ENCODE results near the gene TBC1D14.

The TBC1D14 gene

DNA sequence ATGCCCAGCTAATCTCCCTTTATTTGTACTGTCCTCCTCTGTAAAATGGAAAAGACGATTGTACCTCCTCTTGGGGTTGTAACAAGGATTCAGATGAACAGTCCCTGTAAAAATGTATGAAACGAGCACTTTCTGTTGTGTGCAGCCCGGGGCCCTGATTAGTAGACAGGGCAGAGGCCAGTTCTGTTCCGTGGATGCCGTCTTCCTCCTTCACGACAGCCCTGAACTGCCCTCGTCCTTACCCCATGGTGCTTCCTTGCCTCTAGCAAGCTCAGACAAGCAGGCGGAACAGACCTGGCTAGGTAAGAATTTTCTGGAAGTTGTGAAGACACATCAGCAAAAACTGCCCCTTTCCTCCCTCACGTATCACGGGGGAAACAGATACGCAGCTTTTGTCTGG lies 111.2 kb downstream of the TBC1D14 start:
- Histone ChIP-seq H3K4me1 (ENCODE audit: insufficient read depth, insufficient read length) (peaks cover 16% of the 10 kb centered on the region), H3K9me3 (ENCODE audit: insufficient read depth, low read length) (no peaks in the 10 kb centered on the region), H3K27me3 (ENCODE audit: insufficient read depth, insufficient read length) (no peaks in the 10 kb centered on the region), H3K4me3 (ENCODE audit: insufficient read length, low read depth) (no peak overlapping the region), H3K36me3 (ENCODE audit: insufficient read depth, insufficient read length, low read length) (peaks cover 81% of the 10 kb centered on the region), H3K9ac (ENCODE audit: insufficient read length, low read depth) (no peak overlapping the region)
- DNase-seq (ENCODE audit: low read depth, low spot score) = no peak
- TF ChIP-seq ZNF274 (IDR thresholded peaks at IDR 0.05; ENCODE audit: low read depth, low read length) (no peak), SUZ12 (IDR thresholded peaks at IDR 0.05; ENCODE audit: extremely low read depth, insufficient read depth, insufficient read length) (no peak), YY1 (IDR thresholded peaks at IDR 0.05; ENCODE audit: insufficient read depth, insufficient read length) (no peak)

DNA sequence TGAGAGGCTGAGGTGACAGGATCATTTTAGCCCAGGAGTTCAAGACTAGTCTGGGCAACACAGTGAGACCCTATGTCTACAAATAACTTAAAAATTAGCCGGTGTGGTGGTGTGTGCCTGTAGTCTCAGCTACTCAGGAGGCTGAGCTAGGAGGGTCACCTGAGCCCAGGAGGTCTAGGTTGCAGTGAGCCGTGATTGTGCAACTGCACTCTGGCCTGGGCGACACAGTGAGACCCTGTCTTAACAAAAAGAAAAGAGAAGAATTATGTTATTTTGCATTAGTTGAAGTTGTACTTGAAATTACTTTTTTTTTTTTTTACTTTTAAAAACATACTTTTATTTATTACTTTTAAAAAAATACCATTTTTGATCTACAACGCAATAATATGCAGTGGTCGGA lies 111.7 kb downstream of the TBC1D14 start:
- no peak for TF ChIP-seq ZNF274 (IDR thresholded peaks at IDR 0.05; ENCODE audit: low read depth, low read length)
- TF ChIP-seq YY1 (IDR thresholded peaks at IDR 0.05; ENCODE audit: insufficient read depth, insufficient read length) = no peak
- TF ChIP-seq SUZ12 (IDR thresholded peaks at IDR 0.05; ENCODE audit: extremely low read depth, insufficient read depth, insufficient read length) = no peak
- Histone ChIP-seq H3K9ac (ENCODE audit: insufficient read length, low read depth) (no peak overlapping the region), H3K4me1 (ENCODE audit: insufficient read depth, insufficient read length) (peaks cover 16% of the 10 kb centered on the region), H3K36me3 (ENCODE audit: insufficient read depth, insufficient read length, low read length) (peaks cover 81% of the 10 kb centered on the region), H3K27me3 (ENCODE audit: insufficient read depth, insufficient read length) (no peaks in the 10 kb centered on the region), H3K9me3 (ENCODE audit: insufficient read depth, low read length) (no peaks in the 10 kb centered on the region), H3K4me3 (ENCODE audit: insufficient read length, low read depth) (no peak overlapping the region)
- no peak for DNase-seq (ENCODE audit: low read depth, low spot score)

DNA sequence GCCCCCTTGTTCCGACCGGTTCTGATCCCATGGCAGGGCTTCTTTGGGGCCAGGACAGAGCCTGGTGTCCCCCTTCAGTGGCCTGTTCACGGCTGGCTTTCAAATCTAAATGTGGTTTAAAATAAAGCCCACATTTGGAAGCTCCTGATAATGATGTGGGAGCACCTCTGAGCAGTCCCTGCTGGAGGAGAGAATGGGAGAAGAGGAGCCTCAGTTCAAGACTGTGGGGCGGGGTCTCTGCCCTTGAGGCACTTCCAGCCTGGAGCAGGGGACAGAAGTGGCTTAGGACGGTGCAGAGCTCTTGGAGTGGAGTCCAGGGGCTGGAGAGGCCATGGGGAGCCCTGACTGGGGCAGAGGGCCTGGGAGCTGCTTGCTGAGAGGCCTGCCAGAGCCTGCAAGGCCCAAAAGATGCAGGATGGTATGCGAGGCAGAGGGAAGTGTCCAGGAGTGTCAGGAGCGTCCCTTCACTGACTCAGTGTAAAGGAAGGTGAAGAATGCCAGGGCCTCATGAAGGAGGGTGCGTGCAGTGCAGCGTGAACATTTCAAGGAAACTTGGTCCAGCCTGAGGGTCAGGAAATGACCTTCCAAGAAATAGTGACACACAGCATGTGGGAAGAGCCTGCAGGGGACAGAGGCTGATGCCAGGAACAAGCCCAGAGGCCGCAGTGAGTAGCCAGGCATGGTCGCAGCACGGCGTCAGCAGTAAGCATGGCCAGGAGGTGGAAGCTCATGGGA lies 112.5 kb downstream of the TBC1D14 start:
- Histone ChIP-seq H3K27me3 (ENCODE audit: insufficient read depth, insufficient read length) (no peaks in the 10 kb centered on the region), H3K36me3 (ENCODE audit: insufficient read depth, insufficient read length, low read length) (peaks cover 79% of the 10 kb centered on the region), H3K4me1 (ENCODE audit: insufficient read depth, insufficient read length) (peaks cover 16% of the 10 kb centered on the region), H3K9ac (ENCODE audit: insufficient read length, low read depth) (no peak overlapping the region), H3K9me3 (ENCODE audit: insufficient read depth, low read length) (no peaks in the 10 kb centered on the region), H3K4me3 (ENCODE audit: insufficient read length, low read depth) (no peak overlapping the region)
- no peak for DNase-seq (ENCODE audit: low read depth, low spot score)
- no peak for TF ChIP-seq ZNF274 (IDR thresholded peaks at IDR 0.05; ENCODE audit: low read depth, low read length)
- no peak for TF ChIP-seq YY1 (IDR thresholded peaks at IDR 0.05; ENCODE audit: insufficient read depth, insufficient read length)
- no peak for TF ChIP-seq SUZ12 (IDR thresholded peaks at IDR 0.05; ENCODE audit: extremely low read depth, insufficient read depth, insufficient read length)

DNA sequence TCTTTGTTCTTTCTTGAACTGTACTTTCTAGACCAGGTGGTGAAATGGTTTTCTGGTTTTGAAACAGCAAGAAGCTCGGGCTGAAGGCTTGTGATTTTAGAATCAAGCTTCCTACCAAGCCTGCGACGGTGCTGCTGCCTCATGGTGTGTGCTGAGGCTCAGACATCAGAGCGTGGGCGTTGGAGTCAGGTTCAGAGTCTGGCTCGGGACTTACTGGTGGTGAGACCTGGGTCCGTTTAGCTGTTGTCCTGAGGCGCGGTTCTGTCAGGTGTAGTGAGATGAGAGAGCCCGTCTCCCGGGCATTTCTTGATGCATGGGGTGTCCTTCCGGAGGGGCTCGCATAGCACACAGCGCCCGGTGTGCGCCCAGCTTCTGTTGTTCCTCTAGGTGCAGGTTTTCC lies 113.9 kb downstream of the TBC1D14 start:
- peaks cover 16% of the 10 kb centered on the region for H3K4me1 ChIP-seq (ENCODE audit: insufficient read depth, insufficient read length)
- DNase-seq (ENCODE audit: low read depth, low spot score) = no peak
- peaks cover 76% of the 10 kb centered on the region for H3K36me3 ChIP-seq (ENCODE audit: insufficient read depth, insufficient read length, low read length)
- no peak overlapping the region for H3K4me3 ChIP-seq (ENCODE audit: insufficient read length, low read depth)
- no peak overlapping the region for H3K9ac ChIP-seq (ENCODE audit: insufficient read length, low read depth)
- no peaks in the 10 kb centered on the region for H3K27me3 ChIP-seq (ENCODE audit: insufficient read depth, insufficient read length)
- no peaks in the 10 kb centered on the region for H3K9me3 ChIP-seq (ENCODE audit: insufficient read depth, low read length)
- TF ChIP-seq SUZ12 (IDR thresholded peaks at IDR 0.05; ENCODE audit: extremely low read depth, insufficient read depth, insufficient read length) (no peak), ZNF274 (IDR thresholded peaks at IDR 0.05; ENCODE audit: low read depth, low read length) (no peak), YY1 (IDR thresholded peaks at IDR 0.05; ENCODE audit: insufficient read depth, insufficient read length) (no peak)

- peaks cover 16% of the 10 kb centered on the region for H3K4me1 ChIP-seq (ENCODE audit: insufficient read depth, insufficient read length)
- no peak for DNase-seq (ENCODE audit: low read depth, low spot score)
- no peaks in the 10 kb centered on the region for H3K27me3 ChIP-seq (ENCODE audit: insufficient read depth, insufficient read length)
- H3K9me3 ChIP-seq (ENCODE audit: insufficient read depth, low read length) = no peaks in the 10 kb centered on the region
- no peak overlapping the region for H3K4me3 ChIP-seq (ENCODE audit: insufficient read length, low read depth)
- no peak for TF ChIP-seq YY1 (IDR thresholded peaks at IDR 0.05; ENCODE audit: insufficient read depth, insufficient read length)
- no peak for TF ChIP-seq ZNF274 (IDR thresholded peaks at IDR 0.05; ENCODE audit: low read depth, low read length)
- no peak for TF ChIP-seq SUZ12 (IDR thresholded peaks at IDR 0.05; ENCODE audit: extremely low read depth, insufficient read depth, insufficient read length)
- peaks cover 77% of the 10 kb centered on the region for H3K36me3 ChIP-seq (ENCODE audit: insufficient read depth, insufficient read length, low read length)
- no peak overlapping the region for H3K9ac ChIP-seq (ENCODE audit: insufficient read length, low read depth)
Measured at GRCh38 chr4:7023901-7024300, 114.3 kb downstream of the TBC1D14 start.

DNA sequence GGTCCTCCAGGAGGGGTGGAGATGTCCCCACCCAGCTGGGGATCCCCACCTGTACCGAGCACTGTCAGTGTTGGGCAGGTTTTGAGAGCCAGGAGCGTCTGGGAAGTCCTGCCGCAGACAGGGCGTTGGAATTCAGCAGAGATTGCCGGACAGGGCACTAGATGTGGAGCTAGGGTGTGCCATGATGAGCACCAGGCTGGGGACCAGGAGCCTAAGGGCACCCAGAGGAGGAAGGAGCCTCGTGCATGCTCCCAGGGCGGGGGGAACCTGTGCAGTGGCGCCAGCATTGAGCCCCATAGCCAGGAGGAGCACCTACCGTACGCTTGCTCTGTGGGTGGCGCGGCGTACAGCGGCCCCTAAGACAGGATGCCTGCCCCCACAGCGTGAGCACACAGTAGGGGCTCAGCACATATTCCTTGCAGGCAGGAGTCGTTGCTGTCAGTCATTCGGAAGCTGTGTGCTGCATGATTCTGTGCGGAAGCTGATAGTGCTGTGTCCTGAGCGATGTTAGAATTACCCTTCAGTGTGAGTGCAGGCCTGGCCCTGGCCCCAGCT lies 114.8 kb downstream of the TBC1D14 start:
- Histone ChIP-seq H3K9me3 (ENCODE audit: insufficient read depth, low read length) (no peaks in the 10 kb centered on the region), H3K36me3 (ENCODE audit: insufficient read depth, insufficient read length, low read length) (peaks cover 78% of the 10 kb centered on the region), H3K4me3 (ENCODE audit: insufficient read length, low read depth) (no peak overlapping the region), H3K9ac (ENCODE audit: insufficient read length, low read depth) (no peak overlapping the region), H3K27me3 (ENCODE audit: insufficient read depth, insufficient read length) (no peaks in the 10 kb centered on the region), H3K4me1 (ENCODE audit: insufficient read depth, insufficient read length) (peaks cover 16% of the 10 kb centered on the region)
- DNase-seq (ENCODE audit: low read depth, low spot score) = no peak
- TF ChIP-seq SUZ12 (IDR thresholded peaks at IDR 0.05; ENCODE audit: extremely low read depth, insufficient read depth, insufficient read length) (no peak), YY1 (IDR thresholded peaks at IDR 0.05; ENCODE audit: insufficient read depth, insufficient read length) (no peak), ZNF274 (IDR thresholded peaks at IDR 0.05; ENCODE audit: low read depth, low read length) (no peak)

- peaks cover 84% of the 10 kb centered on the region for H3K36me3 ChIP-seq (ENCODE audit: insufficient read depth, insufficient read length, low read length)
- TF ChIP-seq YY1 (IDR thresholded peaks at IDR 0.05; ENCODE audit: insufficient read depth, insufficient read length) (no peak), SUZ12 (IDR thresholded peaks at IDR 0.05; ENCODE audit: extremely low read depth, insufficient read depth, insufficient read length) (no peak), ZNF274 (IDR thresholded peaks at IDR 0.05; ENCODE audit: low read depth, low read length) (no peak)
- H3K9me3 ChIP-seq (ENCODE audit: insufficient read depth, low read length) = no peaks in the 10 kb centered on the region
Measured at GRCh38 chr4:7025040-7025602, 115.5 kb downstream of the TBC1D14 start.

More at GRCh38 chr4:7025040-7025602, 115.5 kb downstream of the TBC1D14 start:
- H3K4me3 ChIP-seq (ENCODE audit: insufficient read length, low read depth) = no peak overlapping the region
- peaks cover 12% of the 10 kb centered on the region for H3K4me1 ChIP-seq (ENCODE audit: insufficient read depth, insufficient read length)
- no peak for DNase-seq (ENCODE audit: low read depth, low spot score)
- no peak overlapping the region for H3K9ac ChIP-seq (ENCODE audit: insufficient read length, low read depth)
- no peaks in the 10 kb centered on the region for H3K27me3 ChIP-seq (ENCODE audit: insufficient read depth, insufficient read length)
